ENCODE results near the gene HDAC4. TPM values are rescaled to one million over a fixed set of nuclear protein-coding genes. Genes with fewer than 3 reads are reported as not detected.

Gene HDAC4
- total RNA-seq, 1 experiment from 2014 or later = 44.4 TPM

DNA sequence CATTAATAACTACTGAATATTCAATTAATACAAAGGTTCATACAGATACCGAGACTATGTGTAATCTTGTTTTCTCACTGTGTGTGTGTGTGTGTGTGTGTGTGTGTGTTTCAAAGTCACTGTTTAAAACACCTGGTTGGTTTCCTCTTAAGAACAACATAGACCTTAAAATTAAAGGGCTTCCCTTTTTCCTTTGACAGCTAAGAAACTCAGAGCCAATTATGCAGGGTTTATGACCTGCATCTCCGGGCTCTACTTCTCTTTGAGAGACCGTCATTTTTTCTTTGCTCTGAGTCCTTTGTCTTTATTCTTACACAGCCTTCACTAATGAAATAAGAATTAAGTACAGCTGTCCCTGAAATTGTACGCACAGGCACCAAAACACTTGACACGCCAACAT lies 145.6 kb downstream of the HDAC4 start (continued):
- TF ChIP-seq, protein P1, sequence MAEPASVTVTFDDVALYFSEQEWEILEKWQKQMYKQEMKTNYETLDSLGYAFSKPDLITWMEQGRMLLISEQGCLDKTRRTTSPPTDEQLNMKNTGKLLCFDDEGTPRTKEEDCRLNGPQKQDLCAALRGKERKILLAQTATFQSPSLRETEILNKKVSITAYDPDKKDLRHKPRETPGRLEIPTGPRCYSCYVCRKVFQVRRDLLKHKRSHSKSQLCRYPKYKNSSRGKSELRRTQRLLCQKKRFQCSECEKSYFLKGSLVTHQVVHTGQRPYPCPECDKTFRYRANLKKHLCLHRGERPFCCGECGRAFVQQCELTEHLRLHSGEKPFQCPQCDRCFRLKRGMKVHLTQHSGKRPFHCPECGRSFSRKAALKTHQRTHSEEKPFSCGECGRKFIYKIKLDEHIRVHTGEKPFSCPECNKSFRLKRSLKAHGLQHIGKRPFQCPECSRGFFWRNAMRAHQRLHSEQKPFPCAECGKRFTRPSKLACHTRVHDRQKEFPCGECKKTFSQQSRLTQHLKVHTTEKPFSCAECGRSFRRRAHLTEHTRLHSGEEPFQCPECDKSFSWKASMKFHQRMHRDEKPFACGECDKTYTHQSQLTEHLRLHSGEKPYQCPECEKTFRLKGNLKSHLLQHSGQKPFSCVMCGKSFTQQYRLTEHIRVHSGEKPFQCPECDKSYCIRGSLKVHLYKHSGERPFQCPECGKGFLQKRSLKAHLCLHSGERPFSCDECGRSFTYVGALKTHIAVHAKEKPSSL (CRISPR knock-in tag; conservative IDR thresholded peaks at IDR 0.05) = no peak
- TF ChIP-seq FOXJ3 (CRISPR knock-in tag; IDR thresholded peaks at IDR 0.05; ENCODE audit: borderline replicate concordance) (no peak), GTF2I (CRISPR knock-in tag; conservative IDR thresholded peaks at IDR 0.05) (no peak)
- TF ChIP-seq, protein P2, sequence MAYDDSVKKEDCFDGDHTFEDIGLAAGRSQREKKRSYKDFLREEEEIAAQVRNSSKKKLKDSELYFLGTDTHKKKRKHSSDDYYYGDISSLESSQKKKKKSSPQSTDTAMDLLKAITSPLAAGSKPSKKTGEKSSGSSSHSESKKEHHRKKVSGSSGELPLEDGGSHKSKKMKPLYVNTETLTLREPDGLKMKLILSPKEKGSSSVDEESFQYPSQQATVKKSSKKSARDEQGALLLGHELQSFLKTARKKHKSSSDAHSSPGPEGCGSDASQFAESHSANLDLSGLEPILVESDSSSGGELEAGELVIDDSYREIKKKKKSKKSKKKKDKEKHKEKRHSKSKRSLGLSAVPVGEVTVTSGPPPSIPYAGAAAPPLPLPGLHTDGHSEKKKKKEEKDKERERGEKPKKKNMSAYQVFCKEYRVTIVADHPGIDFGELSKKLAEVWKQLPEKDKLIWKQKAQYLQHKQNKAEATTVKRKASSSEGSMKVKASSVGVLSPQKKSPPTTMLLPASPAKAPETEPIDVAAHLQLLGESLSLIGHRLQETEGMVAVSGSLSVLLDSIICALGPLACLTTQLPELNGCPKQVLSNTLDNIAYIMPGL (CRISPR knock-in tag; IDR thresholded peaks at IDR 0.05) = no peak

DNA sequence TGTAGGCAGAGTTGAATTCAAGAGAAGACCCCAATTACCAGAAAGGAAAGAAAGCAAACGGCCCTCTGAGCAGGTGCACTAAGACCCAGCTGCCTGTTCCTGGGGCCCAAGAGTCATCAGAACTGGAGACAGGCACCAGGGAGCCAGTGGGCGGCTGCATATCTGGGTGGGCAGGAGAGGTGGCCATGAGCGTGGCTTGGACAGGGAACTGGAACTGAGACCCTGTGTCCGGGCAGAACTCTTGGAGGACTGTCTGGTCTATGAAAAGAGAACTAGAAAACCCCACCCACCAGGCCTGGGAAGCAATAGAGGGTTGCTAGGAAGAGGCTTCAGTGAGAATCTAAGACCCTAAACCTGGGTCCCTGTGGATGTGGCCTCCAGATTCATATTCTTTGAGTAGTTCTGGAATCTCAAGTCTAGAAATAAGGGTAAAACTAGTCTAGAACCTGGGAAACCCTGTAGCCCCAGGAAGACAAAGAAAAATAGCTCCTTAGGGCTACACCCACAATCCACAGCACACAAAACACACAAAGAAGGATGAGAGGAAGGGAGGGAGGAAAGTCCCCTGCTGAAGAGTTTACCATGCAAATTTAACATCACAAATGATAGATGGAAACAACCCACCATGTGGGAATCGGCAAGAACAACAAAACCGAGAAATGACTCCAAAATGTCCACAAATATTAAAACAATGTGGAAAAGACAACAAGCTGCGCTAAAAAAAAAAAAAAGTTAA lies 147.0 kb downstream of the HDAC4 start:
- no peak for DNase-seq (ENCODE audit: low spot score)
- no peak overlapping the region for H3K27ac Mint-ChIP-seq
- no peaks in the 10 kb centered on the region for H3K27me3 Mint-ChIP-seq (ENCODE audit: low read depth)
- POLR2A ChIA-PET = no interaction called here
- peaks cover 19% of the 10 kb centered on the region for H3K9me3 Mint-ChIP-seq
- H3K4me1 Mint-ChIP-seq = peaks cover 46% of the 10 kb centered on the region
- H3K36me3 Mint-ChIP-seq = peaks cover 19% of the 10 kb centered on the region
- H3K4me3 Mint-ChIP-seq = no peak overlapping the region
- CTCF ChIA-PET = interaction anchor here (0.6 kb wide), 1 partner anchor 1143 kb away, joined by 6 read pairs; no protein-coding TSS in a partner anchor
- ATAC-seq = no peak
- TF ChIP-seq, protein P3, sequence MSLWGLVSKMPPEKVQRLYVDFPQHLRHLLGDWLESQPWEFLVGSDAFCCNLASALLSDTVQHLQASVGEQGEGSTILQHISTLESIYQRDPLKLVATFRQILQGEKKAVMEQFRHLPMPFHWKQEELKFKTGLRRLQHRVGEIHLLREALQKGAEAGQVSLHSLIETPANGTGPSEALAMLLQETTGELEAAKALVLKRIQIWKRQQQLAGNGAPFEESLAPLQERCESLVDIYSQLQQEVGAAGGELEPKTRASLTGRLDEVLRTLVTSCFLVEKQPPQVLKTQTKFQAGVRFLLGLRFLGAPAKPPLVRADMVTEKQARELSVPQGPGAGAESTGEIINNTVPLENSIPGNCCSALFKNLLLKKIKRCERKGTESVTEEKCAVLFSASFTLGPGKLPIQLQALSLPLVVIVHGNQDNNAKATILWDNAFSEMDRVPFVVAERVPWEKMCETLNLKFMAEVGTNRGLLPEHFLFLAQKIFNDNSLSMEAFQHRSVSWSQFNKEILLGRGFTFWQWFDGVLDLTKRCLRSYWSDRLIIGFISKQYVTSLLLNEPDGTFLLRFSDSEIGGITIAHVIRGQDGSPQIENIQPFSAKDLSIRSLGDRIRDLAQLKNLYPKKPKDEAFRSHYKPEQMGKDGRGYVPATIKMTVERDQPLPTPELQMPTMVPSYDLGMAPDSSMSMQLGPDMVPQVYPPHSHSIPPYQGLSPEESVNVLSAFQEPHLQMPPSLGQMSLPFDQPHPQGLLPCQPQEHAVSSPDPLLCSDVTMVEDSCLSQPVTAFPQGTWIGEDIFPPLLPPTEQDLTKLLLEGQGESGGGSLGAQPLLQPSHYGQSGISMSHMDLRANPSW (CRISPR knock-in tag; conservative IDR thresholded peaks at IDR 0.05; ENCODE audit: low read depth) = no peak
- TF ChIP-seq EMX1 (CRISPR knock-in tag; IDR thresholded peaks at IDR 0.05) = no peak
- no peak for TF ChIP-seq ETV6 (CRISPR knock-in tag; IDR thresholded peaks at IDR 0.05)
- TF ChIP-seq, protein P4, sequence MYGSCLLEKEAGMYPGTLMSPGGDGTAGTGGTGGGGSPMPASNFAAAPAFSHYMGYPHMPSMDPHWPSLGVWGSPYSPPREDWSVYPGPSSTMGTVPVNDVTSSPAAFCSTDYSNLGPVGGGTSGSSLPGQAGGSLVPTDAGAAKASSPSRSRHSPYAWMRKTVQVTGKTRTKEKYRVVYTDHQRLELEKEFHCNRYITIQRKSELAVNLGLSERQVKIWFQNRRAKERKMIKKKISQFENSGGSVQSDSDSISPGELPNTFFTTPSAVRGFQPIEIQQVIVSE (CRISPR knock-in tag; IDR thresholded peaks at IDR 0.05; ENCODE audit: borderline replicate concordance) = no peak
- no peak for TF ChIP-seq GRHL2 (CRISPR knock-in tag; IDR thresholded peaks at IDR 0.05; ENCODE audit: insufficient replicate concordance, severe bottlenecking)
- no peak for TF ChIP-seq GTF2I (CRISPR knock-in tag; conservative IDR thresholded peaks at IDR 0.05)
- TF ChIP-seq, protein P5, sequence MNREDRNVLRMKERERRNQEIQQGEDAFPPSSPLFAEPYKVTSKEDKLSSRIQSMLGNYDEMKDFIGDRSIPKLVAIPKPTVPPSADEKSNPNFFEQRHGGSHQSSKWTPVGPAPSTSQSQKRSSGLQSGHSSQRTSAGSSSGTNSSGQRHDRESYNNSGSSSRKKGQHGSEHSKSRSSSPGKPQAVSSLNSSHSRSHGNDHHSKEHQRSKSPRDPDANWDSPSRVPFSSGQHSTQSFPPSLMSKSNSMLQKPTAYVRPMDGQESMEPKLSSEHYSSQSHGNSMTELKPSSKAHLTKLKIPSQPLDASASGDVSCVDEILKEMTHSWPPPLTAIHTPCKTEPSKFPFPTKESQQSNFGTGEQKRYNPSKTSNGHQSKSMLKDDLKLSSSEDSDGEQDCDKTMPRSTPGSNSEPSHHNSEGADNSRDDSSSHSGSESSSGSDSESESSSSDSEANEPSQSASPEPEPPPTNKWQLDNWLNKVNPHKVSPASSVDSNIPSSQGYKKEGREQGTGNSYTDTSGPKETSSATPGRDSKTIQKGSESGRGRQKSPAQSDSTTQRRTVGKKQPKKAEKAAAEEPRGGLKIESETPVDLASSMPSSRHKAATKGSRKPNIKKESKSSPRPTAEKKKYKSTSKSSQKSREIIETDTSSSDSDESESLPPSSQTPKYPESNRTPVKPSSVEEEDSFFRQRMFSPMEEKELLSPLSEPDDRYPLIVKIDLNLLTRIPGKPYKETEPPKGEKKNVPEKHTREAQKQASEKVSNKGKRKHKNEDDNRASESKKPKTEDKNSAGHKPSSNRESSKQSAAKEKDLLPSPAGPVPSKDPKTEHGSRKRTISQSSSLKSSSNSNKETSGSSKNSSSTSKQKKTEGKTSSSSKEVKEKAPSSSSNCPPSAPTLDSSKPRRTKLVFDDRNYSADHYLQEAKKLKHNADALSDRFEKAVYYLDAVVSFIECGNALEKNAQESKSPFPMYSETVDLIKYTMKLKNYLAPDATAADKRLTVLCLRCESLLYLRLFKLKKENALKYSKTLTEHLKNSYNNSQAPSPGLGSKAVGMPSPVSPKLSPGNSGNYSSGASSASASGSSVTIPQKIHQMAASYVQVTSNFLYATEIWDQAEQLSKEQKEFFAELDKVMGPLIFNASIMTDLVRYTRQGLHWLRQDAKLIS (CRISPR knock-in tag; IDR thresholded peaks at IDR 0.05; ENCODE audit: borderline replicate concordance) = no peak
- TF ChIP-seq, protein P6, sequence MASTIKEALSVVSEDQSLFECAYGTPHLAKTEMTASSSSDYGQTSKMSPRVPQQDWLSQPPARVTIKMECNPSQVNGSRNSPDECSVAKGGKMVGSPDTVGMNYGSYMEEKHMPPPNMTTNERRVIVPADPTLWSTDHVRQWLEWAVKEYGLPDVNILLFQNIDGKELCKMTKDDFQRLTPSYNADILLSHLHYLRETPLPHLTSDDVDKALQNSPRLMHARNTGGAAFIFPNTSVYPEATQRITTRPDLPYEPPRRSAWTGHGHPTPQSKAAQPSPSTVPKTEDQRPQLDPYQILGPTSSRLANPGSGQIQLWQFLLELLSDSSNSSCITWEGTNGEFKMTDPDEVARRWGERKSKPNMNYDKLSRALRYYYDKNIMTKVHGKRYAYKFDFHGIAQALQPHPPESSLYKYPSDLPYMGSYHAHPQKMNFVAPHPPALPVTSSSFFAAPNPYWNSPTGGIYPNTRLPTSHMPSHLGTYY (CRISPR knock-in tag; IDR thresholded peaks at IDR 0.05) = no peak
- no peak for TF ChIP-seq CBFB (CRISPR knock-in tag; IDR thresholded peaks at IDR 0.05; ENCODE audit: low read depth)
- TF ChIP-seq, protein P7, sequence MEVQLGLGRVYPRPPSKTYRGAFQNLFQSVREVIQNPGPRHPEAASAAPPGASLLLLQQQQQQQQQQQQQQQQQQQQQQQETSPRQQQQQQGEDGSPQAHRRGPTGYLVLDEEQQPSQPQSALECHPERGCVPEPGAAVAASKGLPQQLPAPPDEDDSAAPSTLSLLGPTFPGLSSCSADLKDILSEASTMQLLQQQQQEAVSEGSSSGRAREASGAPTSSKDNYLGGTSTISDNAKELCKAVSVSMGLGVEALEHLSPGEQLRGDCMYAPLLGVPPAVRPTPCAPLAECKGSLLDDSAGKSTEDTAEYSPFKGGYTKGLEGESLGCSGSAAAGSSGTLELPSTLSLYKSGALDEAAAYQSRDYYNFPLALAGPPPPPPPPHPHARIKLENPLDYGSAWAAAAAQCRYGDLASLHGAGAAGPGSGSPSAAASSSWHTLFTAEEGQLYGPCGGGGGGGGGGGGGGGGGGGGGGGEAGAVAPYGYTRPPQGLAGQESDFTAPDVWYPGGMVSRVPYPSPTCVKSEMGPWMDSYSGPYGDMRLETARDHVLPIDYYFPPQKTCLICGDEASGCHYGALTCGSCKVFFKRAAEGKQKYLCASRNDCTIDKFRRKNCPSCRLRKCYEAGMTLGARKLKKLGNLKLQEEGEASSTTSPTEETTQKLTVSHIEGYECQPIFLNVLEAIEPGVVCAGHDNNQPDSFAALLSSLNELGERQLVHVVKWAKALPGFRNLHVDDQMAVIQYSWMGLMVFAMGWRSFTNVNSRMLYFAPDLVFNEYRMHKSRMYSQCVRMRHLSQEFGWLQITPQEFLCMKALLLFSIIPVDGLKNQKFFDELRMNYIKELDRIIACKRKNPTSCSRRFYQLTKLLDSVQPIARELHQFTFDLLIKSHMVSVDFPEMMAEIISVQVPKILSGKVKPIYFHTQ (CRISPR knock-in tag; IDR thresholded peaks at IDR 0.05) = no peak
- no peak for TF ChIP-seq FOXJ3 (CRISPR knock-in tag; IDR thresholded peaks at IDR 0.05; ENCODE audit: borderline replicate concordance)
- TF ChIP-seq ZNF423 (CRISPR knock-in tag; IDR thresholded peaks at IDR 0.05) = no peak
- TF ChIP-seq ZNF219 (CRISPR knock-in tag; IDR thresholded peaks at IDR 0.05; ENCODE audit: borderline replicate concordance) = no peak
- no peak for TF ChIP-seq MYBL2 (CRISPR knock-in tag; IDR thresholded peaks at IDR 0.05)
- no peak for TF ChIP-seq RORB (CRISPR knock-in tag; IDR thresholded peaks at IDR 0.05)

Data from WTC11 (cell line).